ENCODE results near the gene HMCN1. TPM values are rescaled to one million over a fixed set of nuclear protein-coding genes. Genes with fewer than 3 reads are reported as not detected.

The HMCN1 gene
- total RNA-seq, 3 donors from 2014 or later = 2.0 to 8.6 (median 3.4) TPM

- Histone ChIP-seq H3K36me3 (ENCODE audit: low read depth) (no peaks in the 10 kb centered on the region), H3K9me3 (no peaks in the 10 kb centered on the region), H3K4me3 (no peak overlapping the region), H3K4me1 (ENCODE audit: low read depth) (no peaks in the 10 kb centered on the region)
- intact Hi-C loops (cut with DNase I, micrococcal nuclease) = no loop called here
- ATAC-seq (peak; percentile 68), DNase-seq (peak in 1 of 3 donors; percentile 82)
- no peak for TF ChIP-seq CTCF (IDR thresholded peaks at IDR 0.05)
Measured at GRCh38 chr1:185813401-185813979, 79.3 kb downstream of the HMCN1 start.

GRCh38 chr1:185816460-185816859, 82.3 kb downstream of the HMCN1 start:
- intact Hi-C loops (cut with DNase I, micrococcal nuclease) = no loop called here
- Histone ChIP-seq H3K4me1 (ENCODE audit: low read depth) (no peaks in the 10 kb centered on the region), H3K4me3 (no peak overlapping the region), H3K36me3 (ENCODE audit: low read depth) (no peaks in the 10 kb centered on the region), H3K9me3 (no peaks in the 10 kb centered on the region)
- no peak for ATAC-seq
- TF ChIP-seq CTCF (IDR thresholded peaks at IDR 0.05) = no peak
- no peak for DNase-seq

- Histone ChIP-seq H3K9me3 (no peaks in the 10 kb centered on the region), H3K4me3 (no peak overlapping the region), H3K4me1 (ENCODE audit: low read depth) (no peaks in the 10 kb centered on the region), H3K36me3 (ENCODE audit: low read depth) (no peaks in the 10 kb centered on the region)
- intact Hi-C loops (cut with DNase I, micrococcal nuclease) = no loop called here
- TF ChIP-seq CTCF (IDR thresholded peaks at IDR 0.05) = no peak
- DNase-seq (no peak), ATAC-seq (no peak)
Measured at GRCh38 chr1:185819798-185820197, 85.6 kb downstream of the HMCN1 start.

- no peaks in the 10 kb centered on the region for H3K36me3 ChIP-seq (ENCODE audit: low read depth)
- TF ChIP-seq CTCF (IDR thresholded peaks at IDR 0.05) = no peak
- intact Hi-C loops (cut with DNase I, micrococcal nuclease) = no loop called here
- no peaks in the 10 kb centered on the region for H3K4me1 ChIP-seq (ENCODE audit: low read depth)
- DNase-seq (peak in 1 of 3 donors; percentile 41), ATAC-seq (peak; percentile 48)
- H3K4me3 ChIP-seq = no peak overlapping the region
- H3K9me3 ChIP-seq = no peaks in the 10 kb centered on the region
Measured at GRCh38 chr1:185821612-185822385, 87.6 kb downstream of the HMCN1 start.

GRCh38 chr1:185823467-185823866, 89.3 kb downstream of the HMCN1 start:
- TF ChIP-seq CTCF (IDR thresholded peaks at IDR 0.05) = no peak

More at GRCh38 chr1:185823467-185823866, 89.3 kb downstream of the HMCN1 start:
- H3K4me1 ChIP-seq (ENCODE audit: low read depth) = no peaks in the 10 kb centered on the region
- intact Hi-C loops (cut with DNase I, micrococcal nuclease) = no loop called here
- DNase-seq (no peak), ATAC-seq (no peak)
- H3K9me3 ChIP-seq = no peaks in the 10 kb centered on the region
- H3K36me3 ChIP-seq (ENCODE audit: low read depth) = no peaks in the 10 kb centered on the region
- H3K4me3 ChIP-seq = no peak overlapping the region

All from mucosa of descending colon (tissue), 3 donors.